GM10847 (cell line): Measurements from ENCODE around the gene NLK.

Experiments
- POLR2A ChIP-seq: IDR thresholded peaks from 2 replicates; pipeline ENCODE4 v1.6.1; 2011; ENCODE audit not compliant: insufficient read length; ENCODE audit errors: extremely low read depth

NLK gene

DNA sequence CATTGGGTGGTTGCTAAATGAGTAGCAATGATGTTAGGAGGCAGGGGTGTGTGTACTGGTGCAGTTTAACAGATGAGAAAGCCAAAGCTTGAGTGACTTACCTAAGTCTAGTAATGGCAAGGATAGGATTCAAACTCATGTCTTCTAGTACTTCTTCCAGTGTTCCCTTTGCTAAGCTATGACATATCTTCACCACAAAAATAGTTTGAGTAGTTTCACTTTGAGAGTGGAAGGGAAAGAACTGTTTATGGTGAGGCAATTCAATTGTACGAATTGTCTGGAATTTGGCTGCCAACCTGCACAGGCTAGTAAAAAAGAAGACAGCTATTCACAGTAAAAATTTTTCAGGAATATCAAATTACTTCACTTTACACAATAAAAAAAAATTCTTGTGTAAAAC is 138.0 kb downstream of the NLK start:
- no peak for TF ChIP-seq POLR2A

DNA sequence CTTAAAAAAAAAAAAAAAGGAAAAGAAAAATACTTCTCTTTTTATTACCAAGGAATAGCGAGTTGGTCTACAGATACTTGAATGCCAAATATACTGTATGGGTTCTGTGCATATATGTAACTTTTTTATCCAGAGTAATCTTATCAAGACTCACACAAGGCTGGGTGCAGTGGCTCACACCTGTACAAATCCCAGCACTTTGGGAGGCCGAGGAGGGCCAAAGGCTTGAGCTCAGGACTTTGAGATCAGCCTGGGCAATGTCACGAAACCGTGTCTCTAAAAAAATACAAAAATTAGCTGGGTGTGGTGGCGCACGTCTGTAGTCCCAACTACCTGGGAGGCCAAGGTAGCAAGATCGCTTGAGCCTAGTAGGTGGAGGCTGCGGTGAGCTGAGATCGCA is 139.1 kb downstream of the NLK start:
- TF ChIP-seq POLR2A: no peak

DNA sequence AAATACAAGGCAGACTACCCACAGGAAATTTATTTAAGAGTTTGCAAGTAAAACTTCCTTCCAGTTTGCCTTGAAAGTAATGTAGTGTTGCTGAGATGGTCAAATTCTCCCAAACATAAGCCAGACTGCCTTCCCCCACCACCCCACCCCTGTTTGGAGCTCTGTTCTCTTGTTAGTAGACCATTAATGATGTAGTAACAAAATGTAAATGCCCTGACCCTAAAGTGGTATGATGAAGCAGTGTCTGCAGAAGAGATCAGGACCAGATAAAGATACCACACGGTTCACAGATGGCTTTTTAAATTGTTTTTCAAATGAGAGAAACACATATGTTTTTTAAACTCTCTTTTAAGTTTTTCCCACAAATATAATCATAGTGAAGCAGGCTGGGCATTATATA is 140.1 kb downstream of the NLK start:
- no peak for TF ChIP-seq POLR2A

DNA sequence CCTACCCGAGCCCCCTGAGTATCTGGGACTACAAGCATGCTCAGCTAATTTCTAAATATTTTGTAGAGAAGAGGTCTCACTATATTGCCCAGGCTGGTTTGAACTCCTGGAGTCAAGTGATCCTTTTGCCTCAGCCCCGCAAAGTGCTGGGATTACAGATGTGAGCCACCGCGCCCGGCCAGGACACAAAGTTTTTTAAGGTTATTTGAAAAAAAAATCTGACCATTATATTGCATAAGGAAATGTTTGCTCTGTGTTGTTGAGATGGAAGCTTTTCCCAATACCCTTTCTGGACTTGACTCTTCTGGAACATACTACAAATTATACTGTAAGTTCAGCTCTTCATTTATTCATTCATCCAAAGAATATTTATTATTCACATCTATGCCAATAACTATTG is 143.2 kb downstream of the NLK start:
- TF ChIP-seq POLR2A: no peak

DNA sequence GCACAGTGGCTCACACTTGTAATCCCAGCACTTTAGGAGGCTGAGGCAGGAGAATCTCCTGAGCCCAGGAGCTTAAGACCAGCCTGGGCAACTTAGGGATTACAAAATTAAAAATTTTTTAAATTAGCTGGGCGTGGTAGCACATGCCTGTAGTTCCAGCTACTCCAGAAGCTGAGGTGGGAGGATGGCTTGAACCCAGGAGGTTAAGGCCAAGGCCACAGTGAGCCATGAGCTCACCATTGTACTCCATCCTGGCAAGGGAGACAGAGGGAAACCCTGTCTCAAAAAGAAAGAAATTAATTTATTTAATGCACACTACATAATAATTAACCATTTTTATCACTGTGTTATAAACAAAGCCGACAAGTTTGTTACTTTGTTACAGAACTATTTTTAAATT is 145.5 kb downstream of the NLK start:
- no peak for TF ChIP-seq POLR2A

DNA sequence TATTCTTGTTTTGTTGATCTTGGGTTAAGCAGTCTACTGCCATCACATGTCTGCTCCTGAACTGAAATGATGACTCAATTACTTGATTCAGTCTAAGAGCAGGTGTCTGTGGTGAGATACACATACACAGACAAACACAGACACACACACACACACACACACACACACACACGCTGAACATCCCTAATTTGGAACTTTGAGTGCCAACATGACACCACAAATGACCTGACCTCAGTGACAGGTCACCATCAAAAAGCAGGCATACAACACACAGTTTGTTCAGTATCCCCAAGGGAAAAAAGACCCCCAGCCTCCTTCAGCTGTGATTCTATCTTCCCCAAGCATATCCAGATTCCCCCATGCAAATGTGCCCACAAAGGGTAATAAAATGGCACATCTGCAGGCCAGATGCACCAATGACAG is 146.4 kb downstream of the NLK start:
- TF ChIP-seq POLR2A: no peak

DNA sequence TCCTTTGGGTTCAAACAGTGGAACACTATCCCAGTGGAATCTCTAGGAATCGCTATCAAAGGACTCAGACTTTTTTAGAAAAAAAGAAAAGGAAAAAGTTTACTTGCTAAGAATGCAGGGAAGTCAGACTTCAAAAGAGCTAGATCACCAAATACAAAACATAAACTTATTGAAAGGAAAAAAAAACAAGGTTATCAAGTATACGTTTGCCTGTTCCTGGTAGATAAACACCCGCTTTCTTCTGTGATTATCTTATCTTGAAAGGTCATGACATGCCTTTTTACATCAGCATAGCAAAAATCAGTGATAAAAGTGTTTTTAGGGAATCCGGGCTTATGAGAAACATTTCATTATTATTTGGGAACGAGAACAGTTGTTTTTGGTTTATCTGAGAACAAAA is 147.2 kb downstream of the NLK start:
- TF ChIP-seq POLR2A: no peak

DNA sequence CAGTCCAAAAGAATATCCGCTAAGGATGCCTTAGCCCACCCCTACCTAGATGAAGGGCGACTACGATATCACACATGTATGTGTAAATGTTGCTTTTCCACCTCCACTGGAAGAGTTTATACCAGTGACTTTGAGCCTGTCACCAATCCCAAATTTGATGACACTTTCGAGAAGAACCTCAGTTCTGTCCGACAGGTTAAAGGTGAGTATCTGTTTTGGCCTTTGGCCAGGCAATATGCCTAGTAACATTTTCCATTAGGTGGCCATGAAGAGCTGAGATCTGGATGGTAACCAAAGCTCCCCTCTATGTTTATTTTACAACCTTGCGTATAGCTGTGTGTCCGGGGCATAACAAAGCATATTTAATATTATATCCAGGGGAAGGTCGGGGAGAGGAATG is 148.5 kb downstream of the NLK start:
- no peak for TF ChIP-seq POLR2A

DNA sequence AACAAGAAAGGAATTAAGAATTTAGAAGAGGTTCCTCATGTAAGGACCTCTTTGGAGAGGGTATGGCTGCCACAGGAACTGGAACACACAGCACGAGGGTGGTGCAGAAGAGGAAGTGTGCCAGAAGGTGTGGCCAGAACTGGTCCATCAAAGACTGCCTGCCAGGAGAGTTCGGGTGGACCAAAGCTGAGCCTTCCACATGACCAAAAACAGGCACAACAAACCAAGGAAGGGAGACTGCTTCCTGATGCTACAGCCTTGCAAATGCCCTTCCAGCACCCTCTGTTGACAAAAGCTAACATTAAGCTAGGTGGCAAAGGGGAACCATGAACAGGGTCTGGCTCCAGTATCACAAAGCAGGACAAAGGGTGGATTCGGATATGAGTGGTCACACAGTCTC is 150.8 kb downstream of the NLK start:
- no peak for TF ChIP-seq POLR2A

DNA sequence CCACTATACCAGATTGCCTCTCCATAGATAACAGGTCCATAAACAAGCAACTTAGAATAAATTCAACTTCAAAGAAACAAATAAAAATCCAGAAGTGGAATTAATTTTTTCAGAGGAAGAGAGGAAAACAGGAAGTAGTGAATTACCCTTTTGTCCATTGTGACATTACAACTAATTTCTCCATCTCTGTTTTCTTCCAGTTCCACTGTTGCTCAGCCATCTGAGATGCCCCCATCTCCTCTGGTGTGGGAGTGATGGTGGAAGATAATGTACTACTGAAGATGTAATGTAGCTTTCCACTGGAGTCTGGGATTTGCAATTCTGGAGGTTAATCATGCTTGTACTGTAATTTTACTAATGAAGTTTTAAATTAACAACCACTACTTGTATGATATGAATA is 151.9 kb downstream of the NLK start:
- TF ChIP-seq POLR2A: no peak

DNA sequence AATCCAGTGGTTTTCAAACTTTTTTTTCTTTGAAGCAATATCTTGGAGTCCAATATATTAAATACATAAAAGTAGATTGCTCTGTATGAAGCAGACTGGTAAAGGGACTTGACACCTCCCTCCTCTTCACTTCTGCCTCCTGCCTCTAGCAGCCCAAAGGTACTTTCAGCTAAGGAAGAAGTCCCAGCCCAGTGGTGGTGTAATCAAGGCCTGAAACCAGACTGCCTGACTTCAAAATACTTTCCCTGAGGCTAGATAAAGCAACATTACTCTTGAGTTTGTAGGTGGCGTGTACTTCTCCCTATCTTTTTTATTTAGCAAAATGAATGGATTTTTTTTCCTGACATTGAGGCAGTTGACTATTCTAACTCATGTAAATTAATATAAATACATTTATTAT is 154.2 kb downstream of the NLK start:
- TF ChIP-seq POLR2A: no peak

DNA sequence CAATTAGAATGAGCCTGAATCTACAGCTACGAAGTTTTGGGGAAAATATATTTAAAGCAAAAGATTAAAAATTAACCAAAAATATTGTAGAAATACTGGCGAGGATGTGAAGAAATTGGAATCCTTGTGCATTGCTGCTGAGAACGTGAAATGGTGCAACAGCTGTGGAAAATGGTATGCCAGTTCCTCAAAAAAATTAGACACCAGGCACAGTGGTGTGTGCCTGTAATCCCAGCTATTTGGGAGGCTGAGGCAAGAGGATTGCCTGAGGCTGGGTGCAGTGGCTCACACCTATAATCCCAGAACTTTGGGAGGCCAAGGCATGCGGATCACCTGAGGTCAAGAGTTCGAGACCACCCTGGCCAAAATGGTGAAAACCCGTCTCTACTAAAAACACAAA is 156.6 kb downstream of the NLK start:
- no peak for TF ChIP-seq POLR2A

DNA sequence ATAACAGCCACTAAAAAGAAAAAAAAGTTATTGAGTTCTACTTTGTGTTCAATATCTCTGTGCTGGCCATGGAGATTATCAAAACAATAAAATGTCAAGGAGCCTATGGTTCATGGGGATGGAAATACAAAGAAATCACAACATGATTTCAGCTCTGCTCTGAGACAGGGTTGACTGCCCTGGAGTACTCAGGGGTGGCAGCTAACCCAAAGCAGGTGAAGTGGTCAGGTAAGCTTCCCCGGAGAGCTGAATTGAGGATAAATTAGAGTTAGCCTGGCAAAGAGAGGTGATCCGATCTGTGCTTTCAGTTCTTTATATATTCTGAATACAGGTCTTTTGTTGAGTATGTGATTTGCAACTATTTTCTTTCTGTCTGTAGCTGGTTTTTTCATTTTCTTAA is 157.3 kb downstream of the NLK start:
- no peak for TF ChIP-seq POLR2A

DNA sequence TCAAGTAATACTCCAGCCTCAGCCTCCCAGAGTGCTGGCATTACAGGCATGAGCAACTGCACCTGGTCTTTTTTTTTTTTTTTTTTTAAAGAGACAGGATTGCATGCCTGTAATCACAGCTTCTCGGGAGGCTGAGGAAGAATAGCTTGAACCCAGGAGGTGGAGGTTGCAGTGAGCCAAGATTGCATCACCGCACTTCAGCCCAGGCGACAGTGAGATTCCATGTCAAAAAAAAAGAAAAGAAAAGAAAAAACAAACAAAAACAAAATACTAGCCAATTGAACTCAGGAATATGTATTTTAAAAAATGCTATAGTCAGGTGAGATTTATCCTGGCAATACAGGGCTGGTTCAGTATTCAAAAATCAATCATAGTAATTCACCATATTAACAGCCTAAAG is 158.8 kb downstream of the NLK start:
- no peak for TF ChIP-seq POLR2A

DNA sequence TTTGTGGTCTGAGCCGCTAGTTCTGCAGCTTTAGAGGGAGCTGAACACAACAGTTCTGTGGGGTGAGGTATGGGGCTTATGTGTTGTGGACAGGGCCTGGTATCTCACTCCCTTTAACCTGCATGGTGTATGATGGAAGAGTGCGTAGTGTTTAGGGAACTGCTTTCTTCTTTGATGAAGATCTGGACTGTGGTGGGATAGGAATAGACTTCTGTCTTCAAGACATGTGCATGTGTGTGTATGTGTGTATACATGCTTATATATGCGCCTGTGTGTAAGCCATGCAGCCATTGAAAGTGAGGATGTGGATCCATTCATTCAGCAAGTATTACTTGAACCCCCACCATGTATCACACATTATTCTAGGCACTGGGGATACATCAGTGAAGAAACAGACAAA is 161.8 kb downstream of the NLK start:
- no peak for TF ChIP-seq POLR2A

DNA sequence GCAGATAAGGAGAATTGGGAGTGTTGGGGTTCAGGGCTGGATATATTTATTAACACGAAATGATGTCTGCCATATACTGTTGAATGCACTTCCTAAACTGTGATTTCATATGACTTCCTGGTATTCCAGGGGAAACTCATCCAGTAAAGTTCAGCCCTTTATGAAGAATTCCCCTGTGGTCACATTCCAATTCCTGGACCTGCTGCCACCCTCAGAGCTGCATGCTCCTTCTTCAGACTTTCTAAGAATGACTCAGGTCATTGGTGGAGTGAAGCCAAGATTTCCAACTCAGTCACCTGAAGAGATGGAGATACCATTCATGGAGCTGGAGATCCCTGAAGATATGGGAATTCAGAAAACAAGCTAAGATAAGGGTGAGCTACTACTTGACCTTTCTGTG is 162.3 kb downstream of the NLK start:
- no peak for TF ChIP-seq POLR2A

DNA sequence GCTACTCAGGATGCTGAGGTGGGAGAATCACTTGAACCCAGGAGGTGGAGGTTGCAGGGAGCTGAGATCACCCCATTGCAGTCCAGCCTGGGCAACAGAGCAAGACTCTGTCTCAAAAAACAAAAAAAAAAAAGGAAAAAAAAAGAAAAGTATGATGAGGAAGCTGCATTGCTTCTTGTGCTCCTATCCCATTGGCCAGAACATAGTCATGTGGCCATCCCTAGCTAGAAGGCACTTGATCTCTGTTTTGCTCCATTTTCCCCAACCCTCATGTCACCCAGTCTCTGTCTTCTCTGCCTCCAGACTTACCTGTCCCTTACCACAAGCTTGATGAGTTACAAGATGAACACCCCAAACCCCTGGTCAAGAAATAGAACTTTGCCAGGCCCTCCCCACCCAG is 163.8 kb downstream of the NLK start:
- no peak for TF ChIP-seq POLR2A

DNA sequence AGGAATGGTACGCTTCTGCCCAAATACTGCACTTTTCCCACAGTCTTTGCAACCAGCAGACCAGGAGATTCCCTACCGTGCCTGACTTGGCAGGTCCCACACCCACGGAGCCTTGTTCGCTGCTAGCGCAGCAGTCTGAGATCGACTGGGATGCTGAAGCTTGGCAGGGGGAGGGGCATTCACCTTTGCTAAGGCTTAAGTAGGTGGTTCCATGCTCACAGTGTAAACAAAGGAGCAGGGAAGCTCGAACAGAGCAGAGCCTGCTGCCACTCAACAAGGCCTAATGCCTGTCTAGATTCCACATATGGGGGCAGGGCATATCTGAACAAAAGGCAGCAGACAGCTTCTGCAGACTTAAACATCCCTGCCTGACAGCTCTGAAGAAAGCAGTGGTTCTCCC is 169.3 kb downstream of the NLK start:
- TF ChIP-seq POLR2A: no peak
